Measurements from ENCODE around the gene IQGAP2.
"Not testable (repeated sequence)": the region's sequence is repeated elsewhere in the genome, so short reads cannot be mapped to it uniquely, and the experiment has no call there.

IQGAP2 gene

GRCh38 chr5:76535577-76535976 lies 132.5 kb downstream of the IQGAP2 start:
- no peak for DNase-seq (ENCODE audit: low spot score)

GRCh38 chr5:76537073-76537543 lies 134.0 kb downstream of the IQGAP2 start:
- DNase-seq (ENCODE audit: low spot score) = no peak

GRCh38 chr5:76542241-76542640 lies 139.2 kb downstream of the IQGAP2 start:
- no peak for DNase-seq (ENCODE audit: low spot score)

- no peak for DNase-seq (ENCODE audit: low spot score)
Observed at GRCh38 chr5:76542887-76543690, 140.0 kb downstream of the IQGAP2 start.

GRCh38 chr5:76544268-76544926 lies 141.3 kb downstream of the IQGAP2 start:
- no peak for DNase-seq (ENCODE audit: low spot score)

GRCh38 chr5:76545184-76545583 lies 142.1 kb downstream of the IQGAP2 start:
- no peak for DNase-seq (ENCODE audit: low spot score)

GRCh38 chr5:76546497-76547102 lies 143.5 kb downstream of the IQGAP2 start:
- DNase-seq (ENCODE audit: low spot score) = no peak

- DNase-seq (ENCODE audit: low spot score) = no peak
Observed at GRCh38 chr5:76547242-76547890, 144.3 kb downstream of the IQGAP2 start.

GRCh38 chr5:76547891-76548524 lies 144.9 kb downstream of the IQGAP2 start:
- DNase-seq (ENCODE audit: low spot score) = no peak

GRCh38 chr5:76548525-76549229 lies 145.6 kb downstream of the IQGAP2 start:
- no peak for DNase-seq (ENCODE audit: low spot score)

- DNase-seq (ENCODE audit: low spot score) = not testable (repeated sequence)
Observed at GRCh38 chr5:76550881-76551280, 147.8 kb downstream of the IQGAP2 start.

- no peak for DNase-seq (ENCODE audit: low spot score)
Observed at GRCh38 chr5:76552546-76552945, 149.5 kb downstream of the IQGAP2 start.

- no peak for DNase-seq (ENCODE audit: low spot score)
Observed at GRCh38 chr5:76553251-76553650, 150.2 kb downstream of the IQGAP2 start.

- no peak for DNase-seq (ENCODE audit: low spot score)
Observed at GRCh38 chr5:76555114-76555513, 152.0 kb downstream of the IQGAP2 start.

- DNase-seq (ENCODE audit: low spot score) = no peak
Observed at GRCh38 chr5:76555717-76556116, 152.6 kb downstream of the IQGAP2 start.

- DNase-seq (ENCODE audit: low spot score) = no peak
Observed at GRCh38 chr5:76556511-76557221, 153.6 kb downstream of the IQGAP2 start.

GRCh38 chr5:76560952-76561891 lies 158.1 kb downstream of the IQGAP2 start:
- no peak for DNase-seq (ENCODE audit: low spot score)

- DNase-seq (ENCODE audit: low spot score) = no peak
Observed at GRCh38 chr5:76561959-76562358, 158.9 kb downstream of the IQGAP2 start.

GRCh38 chr5:76565009-76565408 lies 161.9 kb downstream of the IQGAP2 start:
- DNase-seq (ENCODE audit: low spot score) = no peak

GRCh38 chr5:76570153-76570552 lies 167.1 kb downstream of the IQGAP2 start:
- no peak for DNase-seq (ENCODE audit: low spot score)
